MM.1S (cell line): ENCODE measurements around the gene ATP2C1.

ENCODE experiments used
- DNase-seq: peaks from one replicate; pipeline ENCODE4 v3.0.0-alpha.2; 2015
- H2AFZ ChIP-seq: fragments of 300-600 bp; sonication (generic); 2 replicates; pipeline ENCODE4 v1.6.0; 2016; ENCODE audit warnings: antibody characterized with exemption, low read length
- H3F3A ChIP-seq: fragments of 300-600 bp; sonication (generic); 2 replicates; pipeline ENCODE4 v1.6.1; 2016; ENCODE audit warnings: mild to moderate bottlenecking, antibody characterized with exemption, low read length, moderate library complexity, mixed read lengths; ENCODE audit not compliant: insufficient read depth
- H3K27ac ChIP-seq: fragments of 300-600 bp; sonication (generic); 2 replicates; pipeline ENCODE4 v1.5.1; 2016; ENCODE audit warnings: mild to moderate bottlenecking, low read length
- H3K27me3 ChIP-seq: fragments of 300-600 bp; sonication (generic); replicated peaks from 2 replicates; pipeline ENCODE4 v1.6.0; 2016; ENCODE audit warnings: low read length; ENCODE audit not compliant: insufficient read depth
- H3K36me3 ChIP-seq: fragments of 300-600 bp; sonication (generic); replicated peaks from 2 replicates; pipeline ENCODE4 v1.6.1; 2016; ENCODE audit warnings: mild to moderate bottlenecking, low read length, mixed read lengths; ENCODE audit not compliant: insufficient read depth
- H3K4me1 ChIP-seq: fragments of 300-600 bp; sonication (generic); 2 replicates; pipeline ENCODE4 v1.6.1; 2016; ENCODE audit warnings: low read length, mixed read lengths
- H3K4me2 ChIP-seq: fragments of 300-600 bp; sonication (generic); 2 replicates; pipeline ENCODE4 v1.6.0; 2016; ENCODE audit warnings: low read depth, low read length
- H3K4me3 ChIP-seq: fragments of 300-600 bp; sonication (generic); 2 replicates; pipeline ENCODE4 v1.5.1; 2016; ENCODE audit warnings: low read length, mixed read lengths
- H3K79me2 ChIP-seq: fragments of 300-600 bp; sonication (generic); 2 replicates; pipeline ENCODE4 v1.6.1; 2016; ENCODE audit warnings: mixed run types, low read length, mixed read lengths
- H3K9ac ChIP-seq: fragments of 300-600 bp; sonication (generic); 2 replicates; pipeline ENCODE4 v1.6.1; 2016; ENCODE audit warnings: low read length, mixed read lengths
- H3K9me2 ChIP-seq: fragments of 300-600 bp; sonication (generic); replicated peaks from 2 replicates; pipeline ENCODE4 v1.6.1; 2016; ENCODE audit warnings: mild to moderate bottlenecking, low read length, mixed read lengths; ENCODE audit not compliant: insufficient read depth
- H3K9me3 ChIP-seq: fragments of 300-600 bp; sonication (generic); replicated peaks from 2 replicates; pipeline ENCODE4 v1.6.1; 2016; ENCODE audit warnings: mild to moderate bottlenecking, low read length, mixed read lengths; ENCODE audit not compliant: insufficient read depth
- H4K20me1 ChIP-seq: fragments of 300-600 bp; sonication (generic); 2 replicates; pipeline ENCODE4 v1.6.1; 2016; ENCODE audit warnings: mild to moderate bottlenecking, low read length, moderate library complexity, mixed read lengths; ENCODE audit not compliant: insufficient read depth
- EZH2 ChIP-seq: fragments of 300-600 bp; sonication (generic); optimal IDR thresholded peaks from 2 replicates; pipeline ENCODE3; 2017; ENCODE audit warnings: low read depth, mild to moderate bottlenecking, antibody characterized with exemption, low read length, mixed read lengths
- EZH2phosphoT487 ChIP-seq: fragments of 300-600 bp; sonication (generic); IDR thresholded peaks from 2 replicates; pipeline ENCODE4 v1.6.1; 2018; ENCODE audit warnings: antibody characterized with exemption, low read length
- TF ChIP-seq, protein P1 (sequence below): fragments of 300-600 bp; sonication (generic); IDR thresholded peaks from 2 replicates; pipeline ENCODE4 v1.5.1; 2016; ENCODE audit warnings: antibody characterized with exemption, low read length, mixed read lengths

Gene ATP2C1

DNA sequence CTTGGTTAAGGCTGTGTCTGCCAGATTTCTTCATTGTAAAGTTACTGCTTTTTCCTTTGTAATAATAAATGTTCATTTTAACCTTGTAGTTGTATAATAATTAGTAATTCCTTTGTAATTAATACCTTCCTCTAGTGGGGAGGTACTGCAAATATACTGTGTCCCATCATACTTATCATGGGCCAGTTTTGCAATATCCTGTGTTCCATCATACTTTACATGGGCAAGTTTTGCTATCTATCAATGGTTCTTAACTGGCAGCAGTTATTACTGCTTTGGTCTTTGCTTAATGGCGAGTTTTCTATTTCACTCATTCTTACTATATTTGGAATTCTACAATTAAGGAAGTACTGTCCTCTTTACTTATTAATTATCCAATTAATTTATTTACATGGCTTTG, 10.6 kb downstream of the ATP2C1 start:
- no peak overlapping the region for H2AFZ ChIP-seq
- no peaks in the 10 kb centered on the region for H3K27me3 ChIP-seq
- no peak overlapping the region for H3K4me2 ChIP-seq
- no peaks in the 10 kb centered on the region; the same call in 1 of the 2 replicates for H4K20me1 ChIP-seq
- no peak overlapping the region for H3K27ac ChIP-seq
- no peak overlapping the region for H3K4me3 ChIP-seq
- peaks cover 99% of the 10 kb centered on the region for H3K79me2 ChIP-seq
- H3K4me1 ChIP-seq, result peaks cover 35% of the 10 kb centered on the region
- H3K9me3 ChIP-seq, result no peaks in the 10 kb centered on the region
- H3K9me2 ChIP-seq, result no peaks in the 10 kb centered on the region
- no peak for TF ChIP-seq EZH2
- no peak for TF ChIP-seq EZH2phosphoT487
- TF ChIP-seq, protein P1, sequence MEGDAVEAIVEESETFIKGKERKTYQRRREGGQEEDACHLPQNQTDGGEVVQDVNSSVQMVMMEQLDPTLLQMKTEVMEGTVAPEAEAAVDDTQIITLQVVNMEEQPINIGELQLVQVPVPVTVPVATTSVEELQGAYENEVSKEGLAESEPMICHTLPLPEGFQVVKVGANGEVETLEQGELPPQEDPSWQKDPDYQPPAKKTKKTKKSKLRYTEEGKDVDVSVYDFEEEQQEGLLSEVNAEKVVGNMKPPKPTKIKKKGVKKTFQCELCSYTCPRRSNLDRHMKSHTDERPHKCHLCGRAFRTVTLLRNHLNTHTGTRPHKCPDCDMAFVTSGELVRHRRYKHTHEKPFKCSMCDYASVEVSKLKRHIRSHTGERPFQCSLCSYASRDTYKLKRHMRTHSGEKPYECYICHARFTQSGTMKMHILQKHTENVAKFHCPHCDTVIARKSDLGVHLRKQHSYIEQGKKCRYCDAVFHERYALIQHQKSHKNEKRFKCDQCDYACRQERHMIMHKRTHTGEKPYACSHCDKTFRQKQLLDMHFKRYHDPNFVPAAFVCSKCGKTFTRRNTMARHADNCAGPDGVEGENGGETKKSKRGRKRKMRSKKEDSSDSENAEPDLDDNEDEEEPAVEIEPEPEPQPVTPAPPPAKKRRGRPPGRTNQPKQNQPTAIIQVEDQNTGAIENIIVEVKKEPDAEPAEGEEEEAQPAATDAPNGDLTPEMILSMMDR, result no peak
- no peaks in the 10 kb centered on the region for H3K36me3 ChIP-seq
- H3F3A ChIP-seq, result peaks cover 8% of the 10 kb centered on the region; the same call in 1 of the 2 replicates
- H3K9ac ChIP-seq, result no peak overlapping the region
- no peak for DNase-seq

DNA sequence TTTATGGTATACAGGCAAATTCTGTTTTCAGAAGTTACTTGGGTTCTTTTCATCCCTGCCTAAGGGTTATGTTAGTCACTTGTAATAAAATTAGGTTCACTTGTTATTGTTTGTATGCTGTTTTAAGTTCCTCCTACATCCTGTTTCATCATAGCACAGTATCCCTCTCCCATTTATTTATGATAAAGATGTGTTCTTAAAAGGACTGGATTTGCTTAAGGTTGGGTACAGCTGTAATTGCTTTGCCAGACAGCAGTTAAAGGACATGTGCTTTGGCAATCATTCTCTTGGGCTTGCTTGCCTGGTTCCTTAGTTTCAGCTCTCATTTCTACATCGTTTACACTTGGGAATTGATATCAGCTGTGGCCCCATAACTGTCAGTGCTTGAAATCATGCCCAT, 11.7 kb downstream of the ATP2C1 start:
- Histone ChIP-seq H4K20me1 (no peaks in the 10 kb centered on the region; the same call in 1 of the 2 replicates), H3K27ac (no peak overlapping the region), H3K9me3 (no peaks in the 10 kb centered on the region), H3K27me3 (no peaks in the 10 kb centered on the region), H3K4me1 (peaks cover 27% of the 10 kb centered on the region), H2AFZ (no peak overlapping the region), H3K9me2 (no peaks in the 10 kb centered on the region), H3K4me3 (no peak overlapping the region), H3K36me3 (no peaks in the 10 kb centered on the region), H3K9ac (no peak overlapping the region), H3F3A (peaks cover 8% of the 10 kb centered on the region; the same call in 1 of the 2 replicates), H3K79me2 (peaks cover 94% of the 10 kb centered on the region), H3K4me2 (no peak overlapping the region)
- no peak for DNase-seq
- TF ChIP-seq EZH2 (no peak), EZH2phosphoT487 (no peak)
- TF ChIP-seq, protein P1, result no peak

DNA sequence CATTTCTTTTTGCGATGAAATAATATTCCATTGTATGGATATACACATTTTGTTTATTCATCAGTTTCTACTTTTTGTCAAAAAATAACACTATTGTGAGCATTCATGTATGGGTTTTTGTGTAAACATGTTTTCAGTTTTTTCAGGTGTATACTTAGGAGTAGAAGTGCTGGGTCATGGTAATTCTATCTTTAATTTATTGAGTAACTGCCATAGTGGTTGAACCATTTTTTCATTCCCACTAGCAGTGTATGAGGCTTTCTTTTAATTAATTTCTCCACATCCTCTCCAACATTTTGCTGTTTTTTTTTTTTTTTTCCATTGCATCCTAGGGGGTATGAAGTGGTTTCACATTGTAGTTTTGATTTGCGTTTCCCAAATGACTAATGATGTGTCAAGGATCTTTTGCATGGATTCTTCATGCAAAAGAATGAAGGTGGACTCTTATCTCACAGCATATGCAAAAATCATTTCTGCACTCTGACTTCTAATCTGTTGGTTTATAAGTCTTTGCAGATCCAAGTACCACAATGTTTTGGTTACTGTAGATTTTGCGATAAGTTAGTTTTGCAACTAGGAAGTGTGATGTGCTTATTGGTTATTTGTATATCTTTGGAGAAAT, 12.6 kb downstream of the ATP2C1 start:
- DNase-seq, result no peak
- H4K20me1 ChIP-seq, result no peaks in the 10 kb centered on the region
- H3K9me3 ChIP-seq, result no peaks in the 10 kb centered on the region
- H3K4me2 ChIP-seq, result peak overlapping the region; percentile 28; the same call in 1 of the 2 replicates
- peaks cover 8% of the 10 kb centered on the region; the same call in 1 of the 2 replicates for H3F3A ChIP-seq
- no peak for TF ChIP-seq EZH2
- TF ChIP-seq EZH2phosphoT487, result no peak
- TF ChIP-seq, protein P1, result no peak
- no peak overlapping the region for H3K27ac ChIP-seq
- no peak overlapping the region for H3K4me3 ChIP-seq
- peaks cover 85% of the 10 kb centered on the region for H3K79me2 ChIP-seq
- no peak overlapping the region for H3K9ac ChIP-seq
- H3K4me1 ChIP-seq, result peaks cover 19% of the 10 kb centered on the region
- no peaks in the 10 kb centered on the region for H3K36me3 ChIP-seq
- no peaks in the 10 kb centered on the region for H3K27me3 ChIP-seq
- H3K9me2 ChIP-seq, result no peaks in the 10 kb centered on the region
- H2AFZ ChIP-seq, result no peak overlapping the region
